ENCODE data around the gene CATSPER1. TPM values are rescaled to one million over a fixed set of nuclear protein-coding genes. Genes with fewer than 3 reads are reported as not detected.

CATSPER1 gene
- total RNA-seq, 2 donors from 2014 or later: not detected

DNA sequence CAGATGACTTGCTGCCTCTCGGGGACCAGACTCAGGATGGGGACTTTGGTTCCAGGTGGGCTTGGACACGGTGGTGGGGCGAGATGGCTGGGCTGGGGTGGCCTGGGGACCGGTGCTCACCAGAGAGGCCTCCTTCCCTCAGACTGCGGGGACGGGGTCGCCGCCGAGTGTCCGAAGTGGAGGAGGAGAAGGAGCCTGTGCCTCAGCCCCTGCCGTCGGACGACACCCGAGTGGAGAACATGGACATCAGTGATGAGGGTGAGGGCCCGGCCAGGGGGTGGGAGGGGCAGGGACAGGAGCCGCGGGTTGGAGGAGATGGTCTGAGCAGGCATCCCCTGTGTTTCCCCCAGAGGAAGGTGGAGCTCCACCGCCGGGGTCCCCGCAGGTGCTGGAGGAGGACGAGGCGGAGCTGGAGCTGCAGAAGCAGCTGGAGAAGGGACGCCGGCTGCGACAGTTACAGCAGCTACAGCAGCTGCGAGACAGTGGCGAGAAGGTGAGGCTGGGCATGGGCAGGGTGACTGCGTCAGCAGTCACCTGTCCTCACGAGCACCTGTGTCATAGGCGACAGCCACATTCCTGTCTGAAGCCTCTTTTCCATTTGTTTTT lies 58.8 kb downstream of the CATSPER1 start:
- peaks cover 65% of the 10 kb centered on the region for H3K36me3 ChIP-seq (ENCODE audit: control insufficient read depth, insufficient read depth, low read length)
- Mint-ChIP-seq H3K9me3 (no peaks in the 10 kb centered on the region), H3K36me3 (ENCODE audit: low read depth) (peaks cover 71% of the 10 kb centered on the region), H3K27me3 (ENCODE audit: insufficient read depth) (no peaks in the 10 kb centered on the region), H3K4me1 (peaks cover 8% of the 10 kb centered on the region), H3K27ac (no peak overlapping the region), H3K4me3 (no peak overlapping the region)
- no peak overlapping the region for H3K9ac ChIP-seq (ENCODE audit: extremely low read depth, low read length, poor library complexity, severe bottlenecking)
- no peak overlapping the region for H3K4me3 ChIP-seq (ENCODE audit: low read length)
- peaks cover 4% of the 10 kb centered on the region for H3K4me1 ChIP-seq (ENCODE audit: control insufficient read depth, insufficient read depth, low read length)
- H3K27ac ChIP-seq (ENCODE audit: low read depth, low read length): no peak overlapping the region
- DNase-seq: no peak
- no peaks in the 10 kb centered on the region for H3K9me3 ChIP-seq (ENCODE audit: control insufficient read depth, low read length)
- H3K27me3 ChIP-seq (ENCODE audit: control insufficient read depth, insufficient read depth, low read length, poor library complexity, severe bottlenecking): no peaks in the 10 kb centered on the region
- TF ChIP-seq, protein P1, sequence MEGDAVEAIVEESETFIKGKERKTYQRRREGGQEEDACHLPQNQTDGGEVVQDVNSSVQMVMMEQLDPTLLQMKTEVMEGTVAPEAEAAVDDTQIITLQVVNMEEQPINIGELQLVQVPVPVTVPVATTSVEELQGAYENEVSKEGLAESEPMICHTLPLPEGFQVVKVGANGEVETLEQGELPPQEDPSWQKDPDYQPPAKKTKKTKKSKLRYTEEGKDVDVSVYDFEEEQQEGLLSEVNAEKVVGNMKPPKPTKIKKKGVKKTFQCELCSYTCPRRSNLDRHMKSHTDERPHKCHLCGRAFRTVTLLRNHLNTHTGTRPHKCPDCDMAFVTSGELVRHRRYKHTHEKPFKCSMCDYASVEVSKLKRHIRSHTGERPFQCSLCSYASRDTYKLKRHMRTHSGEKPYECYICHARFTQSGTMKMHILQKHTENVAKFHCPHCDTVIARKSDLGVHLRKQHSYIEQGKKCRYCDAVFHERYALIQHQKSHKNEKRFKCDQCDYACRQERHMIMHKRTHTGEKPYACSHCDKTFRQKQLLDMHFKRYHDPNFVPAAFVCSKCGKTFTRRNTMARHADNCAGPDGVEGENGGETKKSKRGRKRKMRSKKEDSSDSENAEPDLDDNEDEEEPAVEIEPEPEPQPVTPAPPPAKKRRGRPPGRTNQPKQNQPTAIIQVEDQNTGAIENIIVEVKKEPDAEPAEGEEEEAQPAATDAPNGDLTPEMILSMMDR (conservative IDR thresholded peaks at IDR 0.05): no peak
- WGBS, 2 experiments (ENCODE audit: insufficient coverage in 1 of 2, insufficient read length in 1 of 2): 96 to 97% methylated on average over 16 to 30 of the region's 30 CpGs

Other genes starting within 250 kb of the CATSPER1 start
- 10 to 100 TPM; 17.8 to 29.9 TPM for gene AP5B1, start 245.5 kb downstream of the CATSPER1 start, total RNA-seq
- 1 to 10 TPM; 3.4 to 5.5 TPM for gene OVOL1, start 239.4 kb downstream of the CATSPER1 start, total RNA-seq
- gene SNX32, start 192.5 kb downstream of the CATSPER1 start, total RNA-seq: 1 to 10 TPM; 1.5 to 4.3 TPM
- gene CFL1, start 168.3 kb downstream of the CATSPER1 start, total RNA-seq: 1,000 to 10,000 TPM; 1,218 to 1,284 TPM
- gene MUS81, start 166.0 kb downstream of the CATSPER1 start, total RNA-seq: 10 to 100 TPM; 51.0 to 64.5 TPM
- 10 to 100 TPM; 84.5 to 99.6 TPM for gene EFEMP2, start 153.7 kb downstream of the CATSPER1 start, total RNA-seq
- gene CTSW, start 146.6 kb downstream of the CATSPER1 start, total RNA-seq: not detected
- 10 to 100 TPM; 81.0 to 92.0 TPM for gene FIBP, start 138.0 kb downstream of the CATSPER1 start, total RNA-seq
- gene CCDC85B, start 135.8 kb downstream of the CATSPER1 start, total RNA-seq: 10 to 100 TPM; 18.2 to 23.9 TPM
- gene FOSL1, start 126.1 kb downstream of the CATSPER1 start, total RNA-seq: 1 to 10 TPM in 1 of 2 donors, not detected in 1; 1.8 TPM
- 10 to 100 TPM; 26.0 to 29.1 TPM for gene C11orf68, start 107.4 kb downstream of the CATSPER1 start, total RNA-seq
- gene DRAP1, start 107.1 kb downstream of the CATSPER1 start, total RNA-seq: 100 to 1,000 TPM in 1 of 2 donors, 10 to 100 TPM in 1; 83.8 to 103 TPM
- 1 to 10 TPM in 1 of 2 donors, under 1 TPM in 1; 0.97 to 5.6 TPM for gene TSGA10IP, start 81.0 kb downstream of the CATSPER1 start, total RNA-seq
- 10 to 100 TPM; 50.6 to 52.0 TPM for gene SART1, start 64.7 kb downstream of the CATSPER1 start, total RNA-seq
- gene EIF1AD, start 24.3 kb downstream of the CATSPER1 start, total RNA-seq: 10 to 100 TPM; 37.4 to 40.1 TPM
- 100 to 1,000 TPM; 348 to 409 TPM for gene BANF1, start 24.0 kb downstream of the CATSPER1 start, total RNA-seq
- 1 to 10 TPM; 2.1 to 4.2 TPM for gene CST6, start 14.5 kb downstream of the CATSPER1 start, total RNA-seq
- gene GAL3ST3, start 22.7 kb upstream of the CATSPER1 start, total RNA-seq: 10 to 100 TPM in 1 of 2 donors, 1 to 10 TPM in 1; 7.4 to 11.2 TPM
- gene SF3B2, start 25.9 kb upstream of the CATSPER1 start, total RNA-seq: 100 to 1,000 TPM; 209 to 254 TPM
- 10 to 100 TPM; 67.0 to 67.1 TPM for gene PACS1, start 43.8 kb upstream of the CATSPER1 start, total RNA-seq
- gene KLC2, start 231.2 kb upstream of the CATSPER1 start, total RNA-seq: 10 to 100 TPM; 52.0 to 69.2 TPM
- gene RAB1B, start 242.2 kb upstream of the CATSPER1 start, total RNA-seq: 100 to 1,000 TPM; 122 to 126 TPM